ENCODE measurements around the gene LPP.

- TF ChIP-seq POLR2A (IDR thresholded peaks at IDR 0.05) (no peak), CTCF (IDR thresholded peaks at IDR 0.05) (no peak)
Measured at GRCh38 chr3:188567478-188568195, 413.7 kb downstream of the LPP start.

All from Peyer's patch (tissue), 4 donors.